GM23338 (cell line): ENCODE measurements around the gene NT5DC2. TPM values are rescaled to one million over a fixed set of nuclear protein-coding genes. Genes with fewer than 3 reads are reported as not detected.

Experiments
- ATAC-seq: fragments of 200-7000 bp; cut with Tn5 transposase; 3 replicates; pipeline ENCODE4 v1.9.1; 2020
- DNase-seq: peaks from one replicate; pipeline ENCODE4 v3.0.0-alpha.2; 2015; ENCODE audit warnings: low spot score
- H2AFZ ChIP-seq: fragments of 200-600 bp; sonication (generic); 2 replicates; pipeline ENCODE4 v1.8.0; 2016; ENCODE audit warnings: antibody characterized with exemption, mild to moderate bottlenecking, moderate library complexity
- H3F3A ChIP-seq: fragments of 200-600 bp; sonication (generic); replicated peaks from 2 replicates; pipeline ENCODE4 v1.8.0; 2017; ENCODE audit warnings: antibody characterized with exemption, mixed run types, low read depth
- H3K27ac ChIP-seq: fragments of 200-600 bp; sonication (generic); 2 replicates; pipeline ENCODE4 v1.6.1; 2016; ENCODE audit warnings: low read depth
- H3K27me3 ChIP-seq: fragments of 200-600 bp; sonication (generic); 2 replicates; pipeline ENCODE4 v1.8.0; 2016; ENCODE audit warnings: mild to moderate bottlenecking, mixed run types, moderate library complexity; ENCODE audit not compliant: insufficient read depth
- H3K36me3 ChIP-seq: fragments of 200-600 bp; sonication (generic); 2 replicates; pipeline ENCODE4 v1.8.0; 2016; ENCODE audit warnings: mild to moderate bottlenecking; ENCODE audit not compliant: insufficient read depth
- H3K4me1 ChIP-seq: fragments of 200-600 bp; sonication (generic); 2 replicates; pipeline ENCODE4 v1.8.0; 2016; ENCODE audit warnings: mild to moderate bottlenecking, moderate library complexity; ENCODE audit not compliant: insufficient read depth
- H3K4me2 ChIP-seq: fragments of 200-600 bp; sonication (generic); 2 replicates; pipeline ENCODE4 v1.7.1; 2017; ENCODE audit warnings: mixed run types
- H3K4me3 ChIP-seq: fragments of 200-600 bp; sonication (generic); 2 replicates; pipeline ENCODE4 v1.6.1; 2016; ENCODE audit warnings: mixed run types
- H3K79me2 ChIP-seq: fragments of 200-600 bp; sonication (generic); replicated peaks from 2 replicates; pipeline ENCODE4 v1.8.0; 2017; ENCODE audit warnings: mild to moderate bottlenecking; ENCODE audit not compliant: insufficient read depth
- H3K9me2 ChIP-seq: fragments of 200-600 bp; sonication (generic); 2 replicates; pipeline ENCODE4 v1.8.0; 2017; ENCODE audit not compliant: insufficient read depth
- H4K20me1 ChIP-seq: fragments of 200-600 bp; sonication (generic); replicated peaks from 2 replicates; pipeline ENCODE4 v1.8.0; 2017; ENCODE audit warnings: mild to moderate bottlenecking; ENCODE audit not compliant: insufficient read depth
- H3K27ac Mint-ChIP-seq: 2 replicates; pipeline ENCODE4 v1.8.0; 2020; ENCODE audit warnings: inconsistent platforms, mild to moderate bottlenecking, moderate library complexity, mixed read lengths
- H3K27me3 Mint-ChIP-seq: 3 replicates; pipeline ENCODE4 v1.8.0; 2022; ENCODE audit warnings: low read depth, mild to moderate bottlenecking, moderate library complexity, mixed read lengths, inconsistent platforms; ENCODE audit not compliant: insufficient read depth, poor library complexity
- H3K36me3 Mint-ChIP-seq: 3 replicates; pipeline ENCODE4 v1.8.0; 2021; ENCODE audit warnings: low read depth, mild to moderate bottlenecking, inconsistent platforms, moderate library complexity, mixed read lengths
- H3K4me1 Mint-ChIP-seq: 3 replicates; pipeline ENCODE4 v1.8.0; 2020; ENCODE audit warnings: mild to moderate bottlenecking, inconsistent platforms, mixed read lengths
- H3K4me3 Mint-ChIP-seq: 3 replicates; pipeline ENCODE4 v1.8.0; 2021; ENCODE audit warnings: moderate library complexity, mild to moderate bottlenecking, inconsistent platforms, mixed read lengths
- H3K9me3 Mint-ChIP-seq: 3 replicates; pipeline ENCODE4 v1.8.0; 2020; ENCODE audit warnings: moderate library complexity, mild to moderate bottlenecking, inconsistent platforms, mixed read lengths
- CREB1 ChIP-seq: fragments of 250-450 bp; sonication (Bioruptor Pico); IDR thresholded peaks from 2 replicates; pipeline ENCODE4 v1.5.0; 2020; ENCODE audit warnings: low read depth, mild to moderate bottlenecking, moderate library complexity
- EZH2 ChIP-seq: fragments of 200-600 bp; sonication (generic); IDR thresholded peaks from one replicate; pipeline ENCODE4 v1.8.0; 2017; ENCODE audit warnings: antibody characterized with exemption, mild to moderate bottlenecking, low read depth; ENCODE audit not compliant: unreplicated experiment
- JUNB ChIP-seq: IDR thresholded peaks from one replicate; pipeline ENCODE4 v1.6.1; 2016; ENCODE audit warnings: antibody characterized with exemption; ENCODE audit not compliant: unreplicated experiment
- NANOG ChIP-seq: IDR thresholded peaks from 2 replicates; pipeline ENCODE4 v1.6.1; 2016; ENCODE audit warnings: antibody characterized with exemption, borderline replicate concordance
- POLR2AphosphoS5 ChIP-seq: IDR thresholded peaks from 2 replicates; pipeline ENCODE4 v1.6.1; 2016; ENCODE audit warnings: antibody characterized with exemption, low read depth
- ZNF114 ChIP-seq: fragments of 250-450 bp; sonication (Bioruptor Pico); IDR thresholded peaks from 2 replicates; pipeline ENCODE4 v1.5.0; 2020; ENCODE audit warnings: mild to moderate bottlenecking, moderate library complexity
- ZNF331 ChIP-seq: fragments of 250-450 bp; sonication (Bioruptor Pico); IDR thresholded peaks from 2 replicates; pipeline ENCODE4 v1.5.0; 2020; ENCODE audit warnings: low read depth, mild to moderate bottlenecking, moderate library complexity
- polyA plus RNA-seq: library from polyadenylated mRNA; unstranded; fragments of >200 nt; fragmentation: Nextera tagmentation; extraction: Ambion mirVana; gene quantifications from 2 replicates; pipeline ENCODE4 v1.2.1, GENCODE V29; 2016
- total RNA-seq: library from RNA; depleted of rRNA; stranded (reverse); fragments of >200 nt; shearing (Covaris generic); gene quantifications from 2 replicates; pipeline ENCODE4 v1.2.3, GENCODE V29; 2014
- TF ChIP-seq, protein P1 (sequence below): IDR thresholded peaks from 2 replicates; pipeline ENCODE4 v1.6.1; 2016; ENCODE audit warnings: antibody characterized with exemption
- TF ChIP-seq, protein P2 (sequence below): IDR thresholded peaks from one replicate; pipeline ENCODE4 v1.6.1; 2018; ENCODE audit warnings: antibody characterized with exemption; ENCODE audit not compliant: unreplicated experiment
- TF ChIP-seq, protein P3 (sequence below), 2 experiments: fragments of 200-600 bp in 1 of 2; sonication (generic) in 1 of 2; conservative IDR thresholded peaks; 2 replicates each; pipeline versions ENCODE4 v1.5.1 to v1.6.1; 2016 to 2017; ENCODE audit warnings: antibody characterized with exemption in 2 of 2, low read depth in 2 of 2, mild to moderate bottlenecking in 2 of 2, moderate library complexity in 1 of 2

The NT5DC2 gene
- total and polyA plus RNA-seq, 2 experiments from 2014 or later = 269 to 324 TPM

DNA sequence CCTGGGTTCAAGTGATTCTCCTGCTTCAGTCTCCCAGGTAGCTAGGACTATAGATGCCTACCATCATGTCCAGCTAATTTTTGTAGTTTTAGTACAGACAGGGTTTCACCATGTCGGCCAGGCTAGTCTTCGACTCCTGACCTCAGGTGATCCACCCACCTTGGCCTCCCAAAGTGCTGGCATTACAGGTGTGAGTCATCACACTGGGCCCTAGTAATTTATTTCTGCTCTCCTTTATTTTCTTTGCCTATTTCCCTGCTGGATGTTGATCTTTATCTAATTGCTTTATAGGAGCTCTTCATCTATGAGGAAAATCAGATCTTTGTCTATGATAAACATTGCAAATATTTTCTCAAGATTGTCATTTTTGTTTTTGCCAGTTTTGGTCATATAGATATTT, 34.4 kb upstream of the NT5DC2 start (continued):
- TF ChIP-seq ZNF114 (CRISPR knock-in tag) (no peak), EZH2 (no peak), POLR2AphosphoS5 (no peak), NANOG (no peak), ZNF331 (CRISPR knock-in tag) (no peak), CREB1 (CRISPR knock-in tag) (no peak)
- TF ChIP-seq, protein P1, sequence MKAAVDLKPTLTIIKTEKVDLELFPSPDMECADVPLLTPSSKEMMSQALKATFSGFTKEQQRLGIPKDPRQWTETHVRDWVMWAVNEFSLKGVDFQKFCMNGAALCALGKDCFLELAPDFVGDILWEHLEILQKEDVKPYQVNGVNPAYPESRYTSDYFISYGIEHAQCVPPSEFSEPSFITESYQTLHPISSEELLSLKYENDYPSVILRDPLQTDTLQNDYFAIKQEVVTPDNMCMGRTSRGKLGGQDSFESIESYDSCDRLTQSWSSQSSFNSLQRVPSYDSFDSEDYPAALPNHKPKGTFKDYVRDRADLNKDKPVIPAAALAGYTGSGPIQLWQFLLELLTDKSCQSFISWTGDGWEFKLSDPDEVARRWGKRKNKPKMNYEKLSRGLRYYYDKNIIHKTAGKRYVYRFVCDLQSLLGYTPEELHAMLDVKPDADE = no peak
- TF ChIP-seq, protein P2, sequence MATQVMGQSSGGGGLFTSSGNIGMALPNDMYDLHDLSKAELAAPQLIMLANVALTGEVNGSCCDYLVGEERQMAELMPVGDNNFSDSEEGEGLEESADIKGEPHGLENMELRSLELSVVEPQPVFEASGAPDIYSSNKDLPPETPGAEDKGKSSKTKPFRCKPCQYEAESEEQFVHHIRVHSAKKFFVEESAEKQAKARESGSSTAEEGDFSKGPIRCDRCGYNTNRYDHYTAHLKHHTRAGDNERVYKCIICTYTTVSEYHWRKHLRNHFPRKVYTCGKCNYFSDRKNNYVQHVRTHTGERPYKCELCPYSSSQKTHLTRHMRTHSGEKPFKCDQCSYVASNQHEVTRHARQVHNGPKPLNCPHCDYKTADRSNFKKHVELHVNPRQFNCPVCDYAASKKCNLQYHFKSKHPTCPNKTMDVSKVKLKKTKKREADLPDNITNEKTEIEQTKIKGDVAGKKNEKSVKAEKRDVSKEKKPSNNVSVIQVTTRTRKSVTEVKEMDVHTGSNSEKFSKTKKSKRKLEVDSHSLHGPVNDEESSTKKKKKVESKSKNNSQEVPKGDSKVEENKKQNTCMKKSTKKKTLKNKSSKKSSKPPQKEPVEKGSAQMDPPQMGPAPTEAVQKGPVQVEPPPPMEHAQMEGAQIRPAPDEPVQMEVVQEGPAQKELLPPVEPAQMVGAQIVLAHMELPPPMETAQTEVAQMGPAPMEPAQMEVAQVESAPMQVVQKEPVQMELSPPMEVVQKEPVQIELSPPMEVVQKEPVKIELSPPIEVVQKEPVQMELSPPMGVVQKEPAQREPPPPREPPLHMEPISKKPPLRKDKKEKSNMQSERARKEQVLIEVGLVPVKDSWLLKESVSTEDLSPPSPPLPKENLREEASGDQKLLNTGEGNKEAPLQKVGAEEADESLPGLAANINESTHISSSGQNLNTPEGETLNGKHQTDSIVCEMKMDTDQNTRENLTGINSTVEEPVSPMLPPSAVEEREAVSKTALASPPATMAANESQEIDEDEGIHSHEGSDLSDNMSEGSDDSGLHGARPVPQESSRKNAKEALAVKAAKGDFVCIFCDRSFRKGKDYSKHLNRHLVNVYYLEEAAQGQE = no peak
- TF ChIP-seq, protein P3, sequence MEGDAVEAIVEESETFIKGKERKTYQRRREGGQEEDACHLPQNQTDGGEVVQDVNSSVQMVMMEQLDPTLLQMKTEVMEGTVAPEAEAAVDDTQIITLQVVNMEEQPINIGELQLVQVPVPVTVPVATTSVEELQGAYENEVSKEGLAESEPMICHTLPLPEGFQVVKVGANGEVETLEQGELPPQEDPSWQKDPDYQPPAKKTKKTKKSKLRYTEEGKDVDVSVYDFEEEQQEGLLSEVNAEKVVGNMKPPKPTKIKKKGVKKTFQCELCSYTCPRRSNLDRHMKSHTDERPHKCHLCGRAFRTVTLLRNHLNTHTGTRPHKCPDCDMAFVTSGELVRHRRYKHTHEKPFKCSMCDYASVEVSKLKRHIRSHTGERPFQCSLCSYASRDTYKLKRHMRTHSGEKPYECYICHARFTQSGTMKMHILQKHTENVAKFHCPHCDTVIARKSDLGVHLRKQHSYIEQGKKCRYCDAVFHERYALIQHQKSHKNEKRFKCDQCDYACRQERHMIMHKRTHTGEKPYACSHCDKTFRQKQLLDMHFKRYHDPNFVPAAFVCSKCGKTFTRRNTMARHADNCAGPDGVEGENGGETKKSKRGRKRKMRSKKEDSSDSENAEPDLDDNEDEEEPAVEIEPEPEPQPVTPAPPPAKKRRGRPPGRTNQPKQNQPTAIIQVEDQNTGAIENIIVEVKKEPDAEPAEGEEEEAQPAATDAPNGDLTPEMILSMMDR (conservative IDR thresholded peaks at IDR 0.05; ENCODE audit: low read depth in 2 of 2) = no peak

DNA sequence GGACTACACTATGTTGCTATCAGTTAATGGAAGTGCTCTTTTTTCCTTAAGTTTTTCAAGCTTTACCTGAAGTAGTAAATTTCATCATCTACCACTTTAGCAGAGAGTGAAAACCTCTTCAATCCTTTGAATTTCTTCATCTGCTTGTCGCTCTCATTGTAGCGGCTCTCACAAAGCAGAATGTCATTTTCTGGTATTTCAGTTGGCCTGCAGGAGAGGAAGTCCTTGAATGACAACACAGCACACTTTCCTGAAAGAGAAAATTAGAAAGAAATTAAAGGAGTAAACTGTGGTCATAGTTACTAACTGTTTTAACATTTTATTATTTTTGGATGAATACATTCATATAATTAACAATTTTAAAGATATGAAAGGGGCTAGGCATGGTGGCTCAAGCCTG, 30.3 kb upstream of the NT5DC2 start:
- TF ChIP-seq JUNB (no peak), ZNF331 (CRISPR knock-in tag) (no peak)
- Histone ChIP-seq H2AFZ (no peak overlapping the region), H3K4me2 (no peak overlapping the region), H3K27ac (no peak overlapping the region), H3K4me1 (no peaks in the 10 kb centered on the region), H3K79me2 (no peaks in the 10 kb centered on the region), H4K20me1 (no peaks in the 10 kb centered on the region), H3K9me2 (no peaks in the 10 kb centered on the region), H3K4me3 (no peak overlapping the region), H3F3A (no peaks in the 10 kb centered on the region), H3K36me3 (peaks cover 33% of the 10 kb centered on the region), H3K27me3 (no peaks in the 10 kb centered on the region)
- DNase-seq = no peak
- no peak overlapping the region for H3K27ac Mint-ChIP-seq
- ATAC-seq = no peak
- no peaks in the 10 kb centered on the region for H3K4me1 Mint-ChIP-seq
- H3K27me3 Mint-ChIP-seq = peaks cover 2% of the 10 kb centered on the region
- no peak overlapping the region for H3K4me3 Mint-ChIP-seq
- H3K36me3 Mint-ChIP-seq = peaks cover 35% of the 10 kb centered on the region; the same call in 2 of the 3 replicates
- H3K9me3 Mint-ChIP-seq = no peaks in the 10 kb centered on the region; the same call in 2 of the 3 replicates
